K562 (cell line): ENCODE results near the gene PSMC4. TPM values are rescaled to one million over a fixed set of nuclear protein-coding genes. Genes with fewer than 3 reads are reported as not detected.
A peak's percentile ranks its signal among the peaks of the same experiment; 100 is the strongest.

Source experiments
- ATAC-seq: fragments of 200-7000 bp; cut with Tn5 transposase; 3 replicates; pipeline ENCODE4 v1.9.1; 2020; ENCODE audit warnings: moderate library complexity
- BruUV-seq: library from RNA; stranded (reverse); fragments of 400-500 nt; replicated peaks from 2 replicates; lab custom pipeline; 2021; lab: Mats Ljungman, UMichigan
- CTCF ChIA-PET: fragments of 300-600 bp; formaldehyde crosslinking; extraction: SDS; loops from one replicate; lab custom pipeline; 2021; ENCODE audit warnings: low intra/inter-chr PET ratio; lab: Yijun Ruan, JAX
- POLR2A ChIA-PET: fragments of 300-600, 350-650 bp; sonication (Branson Sonifier 250); formaldehyde crosslinking; extraction: SDS; loops from one replicate; lab custom pipeline; 2021; ENCODE audit warnings: antibody characterized with exemption, inconsistent platforms; lab: Yijun Ruan, JAX
- DNase-seq, 4 experiments: peaks; one replicate each; pipeline versions ENCODE4 v3.0.0 to v3.0.0-alpha.2; 2011 to 2018; ENCODE audit warnings: low spot score in 3 of 4, mixed read lengths in 3 of 4; ENCODE audit errors: extremely low read depth in 1 of 4
- FAIRE-seq: peaks from 2 replicates; lab custom pipeline; 2011; peaks lifted over from hg19 to GRCh38; lab: Jason Lieb, UNC
- H2AFZ ChIP-seq: 2 replicates; pipeline ENCODE4 v1.6.0; 2011; ENCODE audit warnings: low read depth, low read length, control low read depth, inconsistent platforms
- H3K27ac ChIP-seq: fragments of 200-600 bp; 3 replicates; pipeline ENCODE4 v1.8.0; 2011; ENCODE audit warnings: low read depth, mild to moderate bottlenecking, control low read depth, inconsistent platforms, low read length, moderate library complexity, mixed read lengths; ENCODE audit errors: extremely low read depth
- H3K27me3 ChIP-seq, 2 experiments: fragments of 300-600 bp in 1 of 2; 2 replicates in 1 of 2; 3 replicates in 1 of 2; pipeline versions ENCODE4 v1.6.0 to v1.8.0; 2011; ENCODE audit warnings: inconsistent platforms in 2 of 2, low read length in 2 of 2, mild to moderate bottlenecking in 1 of 2, mixed read lengths in 1 of 2, moderate library complexity in 1 of 2; ENCODE audit not compliant: control insufficient read depth in 2 of 2, insufficient read depth in 2 of 2
- H3K36me3 ChIP-seq: fragments of 300-600 bp; 3 replicates; pipeline ENCODE4 v1.8.0; 2011; ENCODE audit warnings: mild to moderate bottlenecking, low read length, inconsistent platforms; ENCODE audit not compliant: control insufficient read depth, insufficient read depth
- H3K4me1 ChIP-seq, 2 experiments: fragments of 200-600 bp in 1 of 2; replicated peaks in 1 of 2; 2 replicates in 1 of 2; 3 replicates in 1 of 2; pipeline versions ENCODE4 v1.5.1 to v1.8.0; 2011; ENCODE audit warnings: inconsistent platforms in 2 of 2, low read length in 2 of 2, mild to moderate bottlenecking in 1 of 2, mixed read lengths in 1 of 2, moderate library complexity in 1 of 2; ENCODE audit not compliant: control insufficient read depth in 2 of 2, insufficient read depth in 2 of 2
- H3K4me2 ChIP-seq: 2 replicates; pipeline ENCODE4 v1.6.1; 2011; ENCODE audit warnings: low read length, control low read depth, inconsistent platforms, mixed read lengths; ENCODE audit not compliant: insufficient read depth
- H3K4me3 ChIP-seq: fragments of 200-600 bp; sonication (generic), shearing (Covaris generic); 2 replicates; pipeline ENCODE4 v1.5.1; 2016; ENCODE audit warnings: control low read depth, inconsistent platforms
- H3K79me2 ChIP-seq: fragments of 200-600 bp; 3 replicates; pipeline ENCODE4 v1.8.0; 2011; ENCODE audit warnings: low read length, inconsistent platforms; ENCODE audit not compliant: control insufficient read depth, insufficient read depth
- H3K9ac ChIP-seq, 2 experiments: 2 replicates each; pipeline versions ENCODE4 v1.6.0 to v1.6.1; 2011; ENCODE audit warnings: low read depth in 2 of 2, low read length in 2 of 2, control low read depth in 1 of 2, inconsistent platforms in 1 of 2, mild to moderate bottlenecking in 1 of 2, mixed read lengths in 1 of 2; ENCODE audit not compliant: insufficient read depth in 1 of 2
- H3K9me1 ChIP-seq: one replicate; pipeline ENCODE4 v1.6.0; 2011; ENCODE audit warnings: inconsistent platforms, mild to moderate bottlenecking, low read length, moderate library complexity; ENCODE audit not compliant: control insufficient read depth, insufficient read depth
- H3K9me3 ChIP-seq: replicated peaks from 2 replicates; pipeline ENCODE4 v1.5.1; 2011; ENCODE audit warnings: low read depth, low read length, inconsistent platforms; ENCODE audit not compliant: control insufficient read depth, insufficient read depth
- H4K20me1 ChIP-seq: replicated peaks from 2 replicates; pipeline ENCODE4 v1.6.1; 2011; ENCODE audit warnings: low read length, inconsistent platforms, mixed read lengths; ENCODE audit not compliant: control insufficient read depth, insufficient read depth
- CBX1 ChIP-seq: sonication (generic); IDR thresholded peaks from 2 replicates; pipeline ENCODE4 v1.6.1; 2016; ENCODE audit warnings: antibody characterized with exemption, low read depth, mild to moderate bottlenecking
- FOXM1 ChIP-seq, 2 experiments: fragments of 450-650 bp in 1 of 2; sonication (generic) in 1 of 2; formaldehyde crosslinking in 1 of 2; IDR thresholded peaks; 2 replicates each; pipeline versions ENCODE4 v1.6.1 to v1.9.0; 2017 to 2022; ENCODE audit warnings: low read depth in 2 of 2, mild to moderate bottlenecking in 2 of 2, missing genetic modification reagents in 1 of 2, moderate library complexity in 1 of 2
- NFE2 ChIP-seq: IDR thresholded peaks from 2 replicates; pipeline ENCODE4 v1.6.1; 2014; ENCODE audit warnings: antibody characterized with exemption, low read depth
- NR4A1 ChIP-seq, 2 experiments: fragments of 250-450 bp in 1 of 2; fragments of 450-650 bp in 1 of 2; sonication (Bioruptor Pico) in 1 of 2; IDR thresholded peaks; 2 replicates each; pipeline versions ENCODE4 v1.4.0 to v1.6.1; 2016 to 2020; ENCODE audit warnings: mild to moderate bottlenecking in 2 of 2, missing compliant biosample characterization in 1 of 2, missing genetic modification characterization in 1 of 2, moderate library complexity in 1 of 2
- RBM25 ChIP-seq: fragments of 200-400 bp; formaldehyde crosslinking; IDR thresholded peaks from 2 replicates; pipeline ENCODE4 v1.6.1; 2018; ENCODE audit warnings: low read length, low read depth, moderate library complexity; ENCODE audit not compliant: severe bottlenecking
- SLC30A9 ChIP-seq: fragments of 250-450 bp; sonication (Bioruptor Pico); IDR thresholded peaks from 2 replicates; pipeline ENCODE4 v1.8.0; 2022; ENCODE audit warnings: mild to moderate bottlenecking, moderate library complexity
- STAT6 ChIP-seq: sonication (generic); formaldehyde crosslinking; IDR thresholded peaks from 2 replicates; pipeline ENCODE4 v1.8.1; 2023; ENCODE audit warnings: mild to moderate bottlenecking, missing genetic modification reagents
- YY1 ChIP-seq, 3 experiments: IDR thresholded peaks; 2 replicates each; pipeline ENCODE4 v1.6.1; 2011; ENCODE audit warnings: low read length in 2 of 3, mild to moderate bottlenecking in 2 of 3, moderate library complexity in 2 of 3, borderline replicate concordance in 1 of 3, control low read depth in 1 of 3, low read depth in 1 of 3; ENCODE audit not compliant: insufficient read depth in 3 of 3, insufficient replicate concordance in 2 of 3, control insufficient read depth in 1 of 3, insufficient read length in 1 of 3; ENCODE audit errors: extremely low read depth in 1 of 3
- WGBS: fragments of 100-300 bp; shearing (Covaris generic); methylation state at CpG from one replicate; pipeline ENCODE4 v1.1.6; 2016; ENCODE audit warnings: low coverage, mixed read lengths; ENCODE audit not compliant: insufficient coverage; ENCODE audit errors: missing lambda C conversion rate; 5-methylcytosine and 5-hydroxymethylcytosine counted together
- in situ Hi-C: fragments of 300-500 bp; cut with MboI; formaldehyde crosslinking; loops from 4 replicates; pipeline ENCODE4 v1.15.0; 2018; ENCODE audit warnings: inconsistent platforms, mixed read lengths
- intact Hi-C: fragments of 100-400 bp; cut with micrococcal nuclease; formaldehyde crosslinking; loops from 2 replicates; pipeline ENCODE4 v1.14.2; 2022
- polyA plus RNA-seq, 8 experiments: library from polyadenylated mRNA; depleted of rRNA in 4 of 8; stranded (reverse) in 5 of 8; unstranded in 3 of 8; fragments of >200 nt; fragmentation: Nextera tagmentation in 2 of 8; fragmentation: Illumina TruSeq in 1 of 8; extraction: Ambion mirVana in 2 of 8; extraction: Trizol in 1 of 8; gene quantifications; 2 replicates each; pipeline versions ENCODE4 v1.2.1 to v1.2.3, GENCODE V29; 2011 to 2014; ENCODE audit warnings: inconsistent platforms in 1 of 8, missing spikeins in 1 of 8
- total RNA-seq, 7 experiments: library from RNA; depleted of rRNA in 6 of 7; stranded (reverse); fragments of >200 nt in 6 of 7; fragmentation: Illumina TruSeq in 2 of 7; extraction: Trizol in 2 of 7; gene quantifications; 2 replicates each; pipeline versions ENCODE4 v1.2.1 to v1.2.3, GENCODE V29; 2011 to 2021; ENCODE audit warnings: low replicate concordance in 1 of 7

PSMC4 gene
- total and polyA plus RNA-seq, 9 of the 15 experiments (the other 6 are each of a cell fraction or from before 2014, with no cell fraction given), result 45.9 to 475 (median 142) TPM

DNA sequence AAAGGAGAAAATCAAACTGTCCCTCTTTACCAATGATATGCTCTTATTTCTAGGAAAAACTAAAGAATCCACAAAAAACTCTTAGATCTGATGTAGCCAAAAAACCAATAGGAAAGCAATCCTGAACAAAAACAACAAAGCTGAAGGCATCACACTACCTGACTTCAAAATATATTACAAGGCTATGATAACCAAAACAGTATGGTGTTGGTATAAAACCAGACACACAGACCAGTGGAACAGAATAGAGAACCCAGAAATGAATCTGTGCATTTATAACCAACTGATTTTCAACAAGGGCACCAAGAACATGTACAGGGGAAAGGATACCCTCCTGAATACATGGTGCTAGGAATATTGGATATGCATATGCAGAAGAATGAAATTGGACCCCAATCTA lies 16.2 kb downstream of the PSMC4 start:
- no peak for TF ChIP-seq SLC30A9 (CRISPR knock-in tag)
- peak; percentile 39 for TF ChIP-seq RBM25
- TF ChIP-seq, all 486 proteins: peak for 1
- no peak for FAIRE-seq

DNA sequence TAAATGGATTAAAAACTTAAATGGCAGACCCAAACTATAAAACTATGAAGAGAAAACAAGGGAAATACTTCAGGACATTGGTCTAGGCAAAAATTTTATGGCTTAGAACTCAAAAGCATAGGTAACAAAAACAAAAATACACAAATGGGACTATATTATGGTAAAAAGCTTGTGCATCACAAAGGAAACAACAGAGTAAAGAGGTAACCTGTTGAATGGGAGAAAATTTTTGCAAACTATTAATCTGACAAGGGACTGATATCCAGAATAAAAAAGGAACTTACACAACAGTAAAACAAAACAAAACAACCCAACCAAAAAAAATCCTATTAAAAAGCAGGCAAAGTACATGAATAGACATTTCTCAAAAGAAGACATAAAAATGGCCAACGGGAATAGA lies 16.6 kb downstream of the PSMC4 start:
- no peak for TF ChIP-seq FOXM1 (IDR thresholded peaks at IDR 0.05; ENCODE audit: low read depth)
- TF ChIP-seq FOXM1 (CRISPR knock-in tag; IDR thresholded peaks at IDR 0.05; ENCODE audit: low read depth), result no peak
- no peak for TF ChIP-seq CBX1
- TF ChIP-seq NR4A1 (CRISPR knock-in tag; IDR thresholded peaks at IDR 0.05), result no peak
- no peak for TF ChIP-seq NR4A1 (tag; IDR thresholded peaks at IDR 0.05)
- no peak for TF ChIP-seq STAT6 (CRISPR knock-in tag)
- no peak for TF ChIP-seq NFE2
- TF ChIP-seq YY1 (IDR thresholded peaks at IDR 0.05; ENCODE audit: borderline replicate concordance in 1 of 3, control insufficient read depth in 1 of 3, extremely low read depth in 1 of 3, insufficient read depth in 3 of 3, insufficient read length in 1 of 3, insufficient replicate concordance in 2 of 3, low read depth in 1 of 3, low read length in 2 of 3), result no peak
- peaks cover 11% of the 10 kb centered on the region; the same call in 1 of the 3 replicates for H3K36me3 ChIP-seq
- H4K20me1 ChIP-seq, result no peaks in the 10 kb centered on the region
- H3K9ac ChIP-seq, result no peak overlapping the region
- H3K27ac ChIP-seq, result no peak overlapping the region
- ATAC-seq (no peak), FAIRE-seq (no peak), DNase-seq (no peak)
- no peaks in the 10 kb centered on the region for H3K9me1 ChIP-seq
- H2AFZ ChIP-seq, result no peak overlapping the region
- 50% methylated on average over 1 of the region's 1 CpG for WGBS
- no peaks in the 10 kb centered on the region for H3K27me3 ChIP-seq
- H3K4me1 ChIP-seq, result no peaks in the 10 kb centered on the region
- peaks cover 8% of the 10 kb centered on the region; the same call in 2 of the 3 replicates for H3K79me2 ChIP-seq
- H3K9me3 ChIP-seq, result peaks cover 11% of the 10 kb centered on the region; the same call in 1 of the 2 replicates
- H3K4me2 ChIP-seq, result no peak overlapping the region
- intact Hi-C loops, result no loop called here
- in situ Hi-C loops, result no loop called here
- H3K4me3 ChIP-seq, result no peak overlapping the region
- CTCF ChIA-PET, result no interaction called here
- BruUV-seq, result no TSS peak
- POLR2A ChIA-PET, result no interaction called here

More for the DNA sequence above, 16.2 kb downstream of the PSMC4 start:
- ATAC-seq (no peak), DNase-seq (no peak)
- Histone ChIP-seq H3K27ac (no peak overlapping the region), H4K20me1 (no peaks in the 10 kb centered on the region), H3K4me2 (no peak overlapping the region), H3K9ac (no peak overlapping the region), H3K36me3 (peaks cover 16% of the 10 kb centered on the region; the same call in 2 of the 3 replicates), H3K9me1 (no peaks in the 10 kb centered on the region), H2AFZ (no peak overlapping the region), H3K9me3 (peaks cover 11% of the 10 kb centered on the region; the same call in 1 of the 2 replicates), H3K4me3 (no peak overlapping the region), H3K27me3 (no peaks in the 10 kb centered on the region), H3K79me2 (peaks cover 8% of the 10 kb centered on the region; the same call in 2 of the 3 replicates), H3K4me1 (no peaks in the 10 kb centered on the region)
- ChIA-PET CTCF (no interaction called here), POLR2A (interaction anchor here (0.7 kb wide), 1 partner anchor 10 kb away, joined by 3 read pairs; no protein-coding TSS in a partner anchor)
- no TSS peak for BruUV-seq
- in situ Hi-C loops (no loop called here), intact Hi-C loops (no loop called here)
